ENCODE measurements around the gene FARS2.
A peak's percentile ranks its signal among the peaks of the same experiment; 100 is the strongest.

The FARS2 gene

DNA sequence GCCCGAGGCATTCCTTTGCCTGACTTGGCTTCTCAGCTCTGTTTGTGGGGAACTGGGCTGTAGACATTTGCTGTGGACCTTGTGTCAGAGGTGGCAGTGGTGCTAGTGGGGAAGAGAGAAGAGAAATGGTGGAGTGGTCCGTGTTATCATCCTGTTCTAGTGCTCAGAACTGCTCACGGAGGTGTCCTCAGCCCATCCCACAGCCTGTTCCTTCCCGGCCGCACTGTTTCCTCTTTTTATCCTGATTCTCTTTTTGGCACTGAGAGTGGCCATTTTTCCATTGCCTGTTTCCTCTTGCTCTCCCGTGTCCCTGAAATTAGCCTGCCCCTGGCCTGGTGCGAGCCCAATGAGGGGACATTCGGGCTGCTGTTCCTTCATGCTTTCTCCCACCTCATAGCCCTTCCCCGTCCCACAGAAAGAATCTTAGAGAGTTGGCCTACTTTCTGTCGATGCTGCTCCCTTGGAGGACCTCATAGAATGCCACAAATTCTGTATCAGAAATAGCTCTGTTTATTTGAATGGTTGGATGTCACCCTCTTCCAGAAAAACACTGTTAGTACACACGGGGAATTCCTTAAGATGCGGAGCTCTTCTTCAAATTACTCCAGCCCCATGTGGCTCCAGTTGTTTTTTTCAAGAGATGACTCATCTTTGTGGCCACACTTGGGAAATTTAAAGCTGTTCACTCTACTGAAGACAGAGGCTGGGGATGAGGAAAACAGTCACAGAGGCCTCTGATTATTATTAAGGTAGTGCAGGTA, 26.1 kb downstream of the FARS2 start:
- H3K4me1 Mint-ChIP-seq (ENCODE audit: low read depth) = peaks cover 11% of the 10 kb centered on the region
- H3K36me3 Mint-ChIP-seq (ENCODE audit: low read depth) = peaks cover 4% of the 10 kb centered on the region
- no peak overlapping the region for H3K27ac Mint-ChIP-seq
- H3K27me3 Mint-ChIP-seq (ENCODE audit: low read depth) = no peaks in the 10 kb centered on the region
- no peaks in the 10 kb centered on the region for H3K9me3 Mint-ChIP-seq
- H3K4me3 Mint-ChIP-seq = no peak overlapping the region

GRCh38 chr6:5287966-5288297, 26.6 kb downstream of the FARS2 start:
- no peaks in the 10 kb centered on the region for H3K27me3 Mint-ChIP-seq (ENCODE audit: low read depth)
- no peaks in the 10 kb centered on the region for H3K9me3 Mint-ChIP-seq
- peaks cover 12% of the 10 kb centered on the region for H3K4me1 Mint-ChIP-seq (ENCODE audit: low read depth)
- no peak overlapping the region for H3K27ac Mint-ChIP-seq
- H3K36me3 Mint-ChIP-seq (ENCODE audit: low read depth) = peaks cover 4% of the 10 kb centered on the region
- H3K4me3 Mint-ChIP-seq = no peak overlapping the region

GRCh38 chr6:5290097-5290496, 28.8 kb downstream of the FARS2 start:
- H3K27me3 Mint-ChIP-seq (ENCODE audit: low read depth) = no peaks in the 10 kb centered on the region
- peaks cover 4% of the 10 kb centered on the region for H3K36me3 Mint-ChIP-seq (ENCODE audit: low read depth)
- H3K27ac Mint-ChIP-seq = no peak overlapping the region
- H3K9me3 Mint-ChIP-seq = no peaks in the 10 kb centered on the region
- H3K4me3 Mint-ChIP-seq = no peak overlapping the region
- H3K4me1 Mint-ChIP-seq (ENCODE audit: low read depth) = peaks cover 19% of the 10 kb centered on the region

GRCh38 chr6:5290500-5290899, 29.2 kb downstream of the FARS2 start:
- H3K4me3 Mint-ChIP-seq = no peak overlapping the region
- no peaks in the 10 kb centered on the region for H3K9me3 Mint-ChIP-seq
- peaks cover 17% of the 10 kb centered on the region for H3K4me1 Mint-ChIP-seq (ENCODE audit: low read depth)
- H3K36me3 Mint-ChIP-seq (ENCODE audit: low read depth) = peaks cover 4% of the 10 kb centered on the region
- H3K27me3 Mint-ChIP-seq (ENCODE audit: low read depth) = no peaks in the 10 kb centered on the region
- no peak overlapping the region for H3K27ac Mint-ChIP-seq

GRCh38 chr6:5292154-5292553, 30.8 kb downstream of the FARS2 start:
- Mint-ChIP-seq H3K4me1 (ENCODE audit: low read depth) (peaks cover 17% of the 10 kb centered on the region), H3K9me3 (no peaks in the 10 kb centered on the region), H3K27ac (no peak overlapping the region), H3K36me3 (ENCODE audit: low read depth) (peaks cover 4% of the 10 kb centered on the region), H3K4me3 (no peak overlapping the region), H3K27me3 (ENCODE audit: low read depth) (no peaks in the 10 kb centered on the region)

DNA sequence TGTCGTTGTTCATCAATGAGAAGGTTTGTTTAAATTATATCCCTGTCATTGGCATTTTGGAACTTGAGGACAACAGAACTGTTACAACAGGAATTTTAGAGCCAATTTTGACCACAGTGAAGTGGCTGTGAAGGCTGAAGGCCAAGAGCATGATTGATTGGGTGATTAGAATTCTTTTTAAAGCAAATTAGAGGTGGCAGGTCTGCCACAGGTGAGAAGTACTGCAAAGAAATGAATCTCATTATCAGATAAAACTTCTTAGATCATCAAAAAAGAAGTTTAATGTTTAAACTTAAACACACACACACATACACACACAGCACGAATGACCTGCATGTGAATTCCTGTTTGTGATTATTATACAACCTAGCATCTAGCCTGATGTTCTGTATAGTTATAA, 32.4 kb downstream of the FARS2 start:
- no peaks in the 10 kb centered on the region for H3K9me3 Mint-ChIP-seq
- no peak overlapping the region for H3K4me3 Mint-ChIP-seq
- H3K4me1 Mint-ChIP-seq (ENCODE audit: low read depth) = peaks cover 10% of the 10 kb centered on the region
- H3K27me3 Mint-ChIP-seq (ENCODE audit: low read depth) = no peaks in the 10 kb centered on the region
- H3K27ac Mint-ChIP-seq = no peak overlapping the region
- H3K36me3 Mint-ChIP-seq (ENCODE audit: low read depth) = peaks cover 2% of the 10 kb centered on the region

- Mint-ChIP-seq H3K4me1 (ENCODE audit: low read depth) (peaks cover 10% of the 10 kb centered on the region), H3K36me3 (ENCODE audit: low read depth) (peaks cover 2% of the 10 kb centered on the region), H3K9me3 (no peaks in the 10 kb centered on the region), H3K27ac (peak overlapping the region; percentile 35), H3K4me3 (no peak overlapping the region), H3K27me3 (ENCODE audit: low read depth) (no peaks in the 10 kb centered on the region)
Observed at GRCh38 chr6:5294392-5295211, 33.3 kb downstream of the FARS2 start.

- Mint-ChIP-seq H3K4me3 (no peak overlapping the region), H3K4me1 (ENCODE audit: low read depth) (peaks cover 11% of the 10 kb centered on the region), H3K27ac (no peak overlapping the region)
Observed at GRCh38 chr6:5295623-5296022, 34.3 kb downstream of the FARS2 start.

DNA sequence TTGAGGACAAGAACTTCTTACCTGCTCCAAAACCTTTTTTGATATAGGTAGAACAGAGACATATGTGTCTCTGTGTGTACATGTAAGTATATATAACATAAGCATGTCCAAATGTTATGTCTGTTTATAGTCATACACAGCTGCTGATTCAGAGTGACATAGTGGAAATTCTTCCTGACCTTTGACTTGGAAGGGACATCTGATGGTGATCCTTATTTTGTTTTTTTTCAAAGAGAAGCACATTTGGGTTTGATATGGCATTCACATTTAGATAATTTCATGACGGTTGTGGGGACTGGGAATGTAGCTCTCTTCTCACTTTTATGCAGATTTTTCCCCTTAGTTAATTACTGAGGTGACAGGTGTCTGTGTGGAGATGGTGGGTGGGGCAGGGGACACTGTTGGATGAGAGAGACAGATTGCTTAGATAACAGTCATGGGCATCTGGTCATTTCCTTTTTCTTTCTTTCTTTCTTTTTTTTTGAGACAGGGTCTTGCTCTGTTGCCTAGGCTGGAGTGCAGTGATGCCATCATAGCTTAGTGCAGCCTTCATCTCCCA, 39.0 kb downstream of the FARS2 start:
- peaks cover 17% of the 10 kb centered on the region for H3K4me1 Mint-ChIP-seq (ENCODE audit: low read depth)
- H3K27ac Mint-ChIP-seq = no peak overlapping the region
- no peaks in the 10 kb centered on the region for H3K27me3 Mint-ChIP-seq (ENCODE audit: low read depth)
- H3K4me3 Mint-ChIP-seq = no peak overlapping the region
- no peaks in the 10 kb centered on the region for H3K36me3 Mint-ChIP-seq (ENCODE audit: low read depth)
- H3K9me3 Mint-ChIP-seq = no peaks in the 10 kb centered on the region

More at GRCh38 chr6:5295623-5296022, 34.3 kb downstream of the FARS2 start:
- H3K27me3 Mint-ChIP-seq (ENCODE audit: low read depth) = no peaks in the 10 kb centered on the region
- H3K9me3 Mint-ChIP-seq = no peaks in the 10 kb centered on the region
- peaks cover 2% of the 10 kb centered on the region for H3K36me3 Mint-ChIP-seq (ENCODE audit: low read depth)

GRCh38 chr6:5302220-5302946, 41.1 kb downstream of the FARS2 start:
- Mint-ChIP-seq H3K27me3 (ENCODE audit: low read depth) (no peaks in the 10 kb centered on the region), H3K4me1 (ENCODE audit: low read depth) (peaks cover 17% of the 10 kb centered on the region), H3K9me3 (no peaks in the 10 kb centered on the region), H3K27ac (peak overlapping the region; percentile 53), H3K36me3 (ENCODE audit: low read depth) (no peaks in the 10 kb centered on the region), H3K4me3 (peak overlapping the region; percentile 21)

GRCh38 chr6:5302995-5303622, 41.8 kb downstream of the FARS2 start:
- peak overlapping the region; percentile 53 for H3K27ac Mint-ChIP-seq
- peaks cover 17% of the 10 kb centered on the region for H3K4me1 Mint-ChIP-seq (ENCODE audit: low read depth)
- no peaks in the 10 kb centered on the region for H3K36me3 Mint-ChIP-seq (ENCODE audit: low read depth)
- H3K27me3 Mint-ChIP-seq (ENCODE audit: low read depth) = no peaks in the 10 kb centered on the region
- H3K4me3 Mint-ChIP-seq = no peak overlapping the region
- no peaks in the 10 kb centered on the region for H3K9me3 Mint-ChIP-seq

DNA sequence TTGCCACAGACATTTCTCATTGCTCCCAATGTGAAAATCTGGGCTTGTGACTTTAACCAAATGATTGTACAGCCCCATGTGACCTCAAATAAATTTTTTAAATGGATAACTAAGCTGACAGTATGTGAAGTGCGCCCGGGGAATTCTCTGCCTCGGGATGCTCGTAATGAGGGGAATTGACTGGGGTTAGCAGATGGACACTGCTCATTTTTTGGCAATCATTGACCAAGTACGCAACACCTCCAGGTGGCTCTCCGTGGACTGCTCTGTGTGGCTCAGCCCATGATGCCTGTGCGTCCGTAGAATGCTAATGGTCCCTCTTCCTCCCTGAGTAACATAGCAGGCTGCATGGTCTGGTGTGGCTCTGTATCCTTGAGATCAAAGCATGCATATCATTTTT, 42.4 kb downstream of the FARS2 start:
- Mint-ChIP-seq H3K36me3 (ENCODE audit: low read depth) (no peaks in the 10 kb centered on the region), H3K27ac (no peak overlapping the region), H3K9me3 (no peaks in the 10 kb centered on the region), H3K27me3 (ENCODE audit: low read depth) (no peaks in the 10 kb centered on the region), H3K4me3 (no peak overlapping the region), H3K4me1 (ENCODE audit: low read depth) (peaks cover 17% of the 10 kb centered on the region)

DNA sequence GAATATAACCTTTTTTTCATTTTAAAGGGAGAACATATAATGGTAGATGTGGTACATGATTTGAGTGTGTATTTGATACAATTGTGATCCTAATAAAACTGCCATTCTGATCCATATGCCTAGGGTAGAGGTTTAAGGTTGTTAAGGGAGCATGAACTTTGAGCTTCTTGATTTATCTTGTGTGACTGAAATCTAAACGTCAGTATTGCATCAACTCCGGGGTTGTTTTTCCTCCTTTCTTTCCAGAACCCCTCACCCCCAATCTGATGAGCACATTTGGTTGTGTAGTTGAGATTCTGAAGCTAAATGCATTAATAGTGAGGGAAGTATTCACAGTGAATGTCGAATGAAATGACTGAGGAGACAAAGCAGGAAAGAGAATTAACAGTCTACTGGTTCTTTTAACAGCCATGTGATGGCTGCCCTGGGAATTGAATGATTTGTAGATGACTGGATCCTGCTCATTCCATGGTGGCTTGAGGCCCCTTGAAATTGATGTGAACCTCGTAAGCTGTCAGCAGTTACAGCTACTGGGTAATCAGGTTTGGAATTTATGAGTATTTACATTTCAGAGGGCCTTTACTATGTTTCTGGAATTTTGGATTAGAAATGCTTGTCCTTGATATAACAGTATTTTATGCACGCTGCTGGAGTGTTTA, 44.8 kb downstream of the FARS2 start:
- Mint-ChIP-seq H3K9me3 (no peaks in the 10 kb centered on the region), H3K4me1 (ENCODE audit: low read depth) (peaks cover 14% of the 10 kb centered on the region), H3K27ac (no peak overlapping the region), H3K27me3 (ENCODE audit: low read depth) (no peaks in the 10 kb centered on the region), H3K4me3 (no peak overlapping the region), H3K36me3 (ENCODE audit: low read depth) (no peaks in the 10 kb centered on the region)

DNA sequence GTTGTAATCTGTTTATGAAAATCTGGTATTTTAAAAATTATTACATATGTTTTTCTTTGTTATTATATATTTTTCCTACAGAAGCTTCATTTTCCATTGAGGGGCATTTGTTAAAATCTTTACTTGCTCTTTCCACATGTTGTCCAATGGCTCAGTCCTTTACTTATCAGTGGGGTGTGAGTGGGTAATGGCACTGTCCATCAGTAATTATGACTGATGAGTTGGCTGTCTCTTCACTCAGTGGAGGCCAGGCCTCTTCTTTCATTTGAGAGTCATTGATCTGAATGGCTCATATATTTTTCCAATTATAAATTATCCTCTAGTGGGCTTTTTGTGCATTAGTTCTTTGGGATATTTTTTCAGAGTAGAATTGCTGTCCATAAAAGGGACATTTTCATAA, 45.7 kb downstream of the FARS2 start:
- Mint-ChIP-seq H3K27me3 (ENCODE audit: low read depth) (no peaks in the 10 kb centered on the region), H3K4me3 (no peak overlapping the region), H3K36me3 (ENCODE audit: low read depth) (no peaks in the 10 kb centered on the region), H3K27ac (no peak overlapping the region), H3K9me3 (no peaks in the 10 kb centered on the region), H3K4me1 (ENCODE audit: low read depth) (peaks cover 12% of the 10 kb centered on the region)
